Measurements from ENCODE around the gene SUFU.

DNA sequence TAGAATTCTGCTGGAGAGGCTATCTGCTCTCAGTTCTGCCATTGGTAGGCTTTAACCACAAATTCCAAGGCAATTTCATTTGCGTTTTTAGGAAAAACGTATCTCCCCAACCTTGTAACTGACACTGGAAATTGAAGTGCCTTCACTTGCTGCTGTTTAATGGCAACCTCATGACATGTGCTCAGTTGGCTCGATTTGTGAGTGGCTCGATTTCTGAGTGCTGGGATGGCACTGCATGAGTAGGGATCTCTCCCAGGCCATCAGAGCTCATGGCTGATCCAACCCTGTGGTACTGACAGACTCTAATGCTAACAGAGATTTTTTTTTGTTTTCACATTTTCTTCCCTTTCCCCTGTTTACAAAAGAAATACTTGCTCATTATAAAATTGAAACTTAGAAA lies 56.0 kb downstream of the SUFU start:
- TF ChIP-seq ZNF274 (IDR thresholded peaks at IDR 0.05; ENCODE audit: borderline replicate concordance, extremely low read depth, low read length): no peak
- TF ChIP-seq, protein P1, sequence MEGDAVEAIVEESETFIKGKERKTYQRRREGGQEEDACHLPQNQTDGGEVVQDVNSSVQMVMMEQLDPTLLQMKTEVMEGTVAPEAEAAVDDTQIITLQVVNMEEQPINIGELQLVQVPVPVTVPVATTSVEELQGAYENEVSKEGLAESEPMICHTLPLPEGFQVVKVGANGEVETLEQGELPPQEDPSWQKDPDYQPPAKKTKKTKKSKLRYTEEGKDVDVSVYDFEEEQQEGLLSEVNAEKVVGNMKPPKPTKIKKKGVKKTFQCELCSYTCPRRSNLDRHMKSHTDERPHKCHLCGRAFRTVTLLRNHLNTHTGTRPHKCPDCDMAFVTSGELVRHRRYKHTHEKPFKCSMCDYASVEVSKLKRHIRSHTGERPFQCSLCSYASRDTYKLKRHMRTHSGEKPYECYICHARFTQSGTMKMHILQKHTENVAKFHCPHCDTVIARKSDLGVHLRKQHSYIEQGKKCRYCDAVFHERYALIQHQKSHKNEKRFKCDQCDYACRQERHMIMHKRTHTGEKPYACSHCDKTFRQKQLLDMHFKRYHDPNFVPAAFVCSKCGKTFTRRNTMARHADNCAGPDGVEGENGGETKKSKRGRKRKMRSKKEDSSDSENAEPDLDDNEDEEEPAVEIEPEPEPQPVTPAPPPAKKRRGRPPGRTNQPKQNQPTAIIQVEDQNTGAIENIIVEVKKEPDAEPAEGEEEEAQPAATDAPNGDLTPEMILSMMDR (IDR thresholded peaks at IDR 0.05; ENCODE audit: control extremely low read depth in 1 of 3, insufficient read depth in 1 of 3, low read depth in 1 of 3, low read length in 3 of 3): no peak
- TF ChIP-seq GABPA (IDR thresholded peaks at IDR 0.05; ENCODE audit: borderline replicate concordance, insufficient read depth, low read length): no peak
- no peak for TF ChIP-seq EGR1 (IDR thresholded peaks at IDR 0.05; ENCODE audit: borderline replicate concordance, low read depth, low read length)
- TF ChIP-seq EZH2 (IDR thresholded peaks at IDR 0.05; ENCODE audit: low read depth, low read length, severe bottlenecking): no peak
- TF ChIP-seq KDM1A (IDR thresholded peaks at IDR 0.05; ENCODE audit: borderline replicate concordance, low read length): no peak
- no peak for TF ChIP-seq POLR2AphosphoS5 (IDR thresholded peaks at IDR 0.05; ENCODE audit: low read depth, low read length)
- no peak for TF ChIP-seq TAF1 (IDR thresholded peaks at IDR 0.05; ENCODE audit: low read depth, low read length)
- no peak for TF ChIP-seq SP1 (IDR thresholded peaks at IDR 0.05; ENCODE audit: low read depth, low read length)
- TF ChIP-seq CREB1 (IDR thresholded peaks at IDR 0.05): no peak
- TF ChIP-seq POLR2A (IDR thresholded peaks at IDR 0.05; ENCODE audit: control extremely low read depth in 1 of 2, low read depth in 2 of 2, low read length in 2 of 2): no peak

Measured in H1 (cell line).